IPS-18c (cell line): ENCODE data around the gene ZDHHC15.
"Not testable (repeated sequence)": the region's sequence is repeated elsewhere in the genome, so short reads cannot be mapped to it uniquely, and the experiment has no call there.

Experiments
- H3K4me3 ChIP-seq: 2 replicates; pipeline ENCODE4 v1.7.0; 2013; ENCODE audit warnings: low read depth, mild to moderate bottlenecking, low read length, moderate library complexity; ENCODE audit not compliant: insufficient read depth
- H3K9me3 ChIP-seq: one replicate; pipeline ENCODE4 v1.6.1; 2013; ENCODE audit warnings: mild to moderate bottlenecking, low read length, moderate library complexity; ENCODE audit not compliant: control insufficient read depth, insufficient read depth

The ZDHHC15 gene

GRCh38 chrX:75334407-75335126 lies 188.3 kb downstream of the ZDHHC15 start:
- peaks cover 13% of the 10 kb centered on the region for H3K9me3 ChIP-seq
- H3K4me3 ChIP-seq = not testable (repeated sequence)

- H3K4me3 ChIP-seq = no peak overlapping the region
- peaks cover 5% of the 10 kb centered on the region for H3K9me3 ChIP-seq
These were observed 195.2 kb downstream of the ZDHHC15 start for GRCh38 chrX:75327607-75328006.
